Aorta (tissue), 5 donors: ENCODE data around the gene MAPK8. TPM values are rescaled to one million over a fixed set of nuclear protein-coding genes. Genes with fewer than 3 reads are reported as not detected.

Experiments
- ATAC-seq: fragments of 200-7000 bp; cut with Tn5 transposase; one replicate; pipeline ENCODE4 v1.9.1; 2022; ENCODE audit warnings: moderate library complexity; ENCODE audit not compliant: low FRiP score
- DNase-seq, 2 donors: peaks; one replicate each; pipeline ENCODE4 v3.0.0-alpha.2; 2020
- H3K27ac ChIP-seq, 2 donors: one replicate each; pipeline ENCODE4 v1.5.1; 2013; ENCODE audit warnings: low read length in 2 of 2, mild to moderate bottlenecking in 2 of 2, moderate library complexity in 2 of 2, control low read depth in 1 of 2, inconsistent platforms in 1 of 2, low read depth in 1 of 2
- H3K27me3 ChIP-seq, 2 donors: one replicate each; pipeline ENCODE4 v1.6.1; 2013; ENCODE audit warnings: control low read depth in 1 of 2, low read length in 1 of 2, mild to moderate bottlenecking in 1 of 2, moderate library complexity in 1 of 2; ENCODE audit not compliant: insufficient read depth in 2 of 2, control insufficient read depth in 1 of 2
- H3K36me3 ChIP-seq, 2 donors: one replicate each; pipeline ENCODE4 v1.6.1; 2013; ENCODE audit warnings: control low read depth in 1 of 2, low read length in 1 of 2, mild to moderate bottlenecking in 1 of 2; ENCODE audit not compliant: insufficient read depth in 2 of 2, control insufficient read depth in 1 of 2
- H3K4me1 ChIP-seq, 2 donors: one replicate each; pipeline ENCODE4 v1.6.1; 2013; ENCODE audit warnings: low read length in 2 of 2, control low read depth in 1 of 2, mild to moderate bottlenecking in 1 of 2, moderate library complexity in 1 of 2; ENCODE audit not compliant: insufficient read depth in 2 of 2, control insufficient read depth in 1 of 2
- H3K4me3 ChIP-seq, 2 donors: one replicate each; pipeline ENCODE4 v1.5.1; 2013; ENCODE audit warnings: low read length in 2 of 2, control low read depth in 1 of 2, mild to moderate bottlenecking in 1 of 2
- H3K9me3 ChIP-seq: one replicate; pipeline ENCODE4 v1.6.1; 2013; ENCODE audit warnings: mild to moderate bottlenecking, low read length; ENCODE audit not compliant: control insufficient read depth
- WGBS, 2 donors: extraction: QIAGEN DNeasy Blood & Tissue Kit; methylation state at CpG; one replicate each; pipeline ENCODE4 v1.1.7; 2013; 5-methylcytosine and 5-hydroxymethylcytosine counted together
- intact Hi-C, 2 donors: fragments of 100-400 bp; cut with DNase I; formaldehyde crosslinking; loops; one replicate each; pipeline versions ENCODE4 v1.14.2 to v1.15.0; 2022
- polyA plus RNA-seq, 2 donors: library from polyadenylated mRNA; stranded (reverse); fragments of 200-250 nt; gene quantifications; one replicate each; pipeline ENCODE4 v1.2.3, GENCODE V29; 2013
- total RNA-seq, 2 donors: library from RNA; stranded (reverse); fragmentation: NEBNext Ultra II Directional; extraction: Animal tissue kit (Norgen Biotek cat#: 25700); gene quantifications; one replicate each; pipeline ENCODE4 v1.2.1, GENCODE V29; 2021
- donor health status: healthy with polysubstance abuse.
- donor health status: Bipolar disorder and iron deficiency.
- donor health status: DM: no; HTN: no; CAD: no.
- donor health status: DM: no; HTN: no; CAD: no.
- donor health status: DM: yes; HTN: yes; CAD: no.

Gene MAPK8
- total and polyA plus RNA-seq, 4 donors: 7.8 to 38.9 (median 26.7) TPM

DNA sequence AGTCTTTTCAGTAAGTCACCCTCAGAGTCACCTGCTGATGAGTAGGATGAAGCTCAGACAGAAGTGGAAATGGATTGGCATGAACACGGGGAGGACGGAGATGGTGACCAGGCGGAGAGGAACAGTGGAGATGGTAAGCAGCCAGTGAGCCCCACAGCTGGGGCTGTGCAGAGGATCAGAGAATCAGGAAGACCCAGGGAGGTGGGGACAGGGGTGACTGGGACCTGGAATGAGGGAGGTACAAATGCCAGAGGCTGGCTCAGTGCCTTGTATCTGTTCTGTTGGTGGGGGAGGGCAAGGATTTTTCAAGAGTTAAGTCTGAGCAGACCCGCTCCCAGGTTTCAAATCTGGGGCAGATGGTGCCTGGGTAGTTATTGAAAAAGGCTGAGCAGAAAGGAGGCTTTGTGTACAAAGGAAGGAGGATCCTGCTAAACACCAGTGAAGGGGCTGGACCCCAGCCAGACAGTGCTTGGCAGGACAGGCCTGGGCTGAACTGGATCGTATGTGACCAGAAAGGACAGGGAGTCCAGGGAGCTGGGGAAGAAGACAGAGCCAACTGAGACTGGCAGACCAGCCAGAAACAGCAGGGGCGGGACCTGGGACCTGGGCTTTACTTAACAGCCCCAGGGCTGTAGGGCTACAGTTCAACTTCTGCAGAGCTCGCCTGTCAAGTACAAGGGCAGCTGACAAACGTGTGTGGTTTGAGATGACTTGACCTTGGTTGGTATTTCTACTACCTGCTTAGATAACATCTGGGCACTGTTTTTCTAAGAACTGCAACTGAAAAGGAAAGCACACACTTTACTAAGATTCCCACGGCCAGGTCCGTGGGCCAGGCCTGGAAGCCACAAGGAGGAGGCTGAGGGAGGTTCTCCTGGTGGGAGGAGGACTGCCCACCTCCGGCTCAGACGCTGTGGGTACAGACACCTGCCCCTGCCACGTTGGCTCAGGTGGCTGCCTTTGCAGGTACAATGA, 18.8 kb upstream of the MAPK8 start:
- H3K4me3 ChIP-seq: no peak overlapping the region
- no peak for DNase-seq
- no peak overlapping the region for H3K27ac ChIP-seq
- H3K36me3 ChIP-seq: no peaks in the 10 kb centered on the region
- ATAC-seq: no peak
- intact Hi-C loops: no loop called here
- peaks cover 9% of the 10 kb centered on the region for H3K9me3 ChIP-seq
- no peaks in the 10 kb centered on the region for H3K27me3 ChIP-seq
- H3K4me1 ChIP-seq: no peaks in the 10 kb centered on the region
- WGBS, 2 donors: 53 to 54% methylated on average over 13 of the region's 13 CpGs

- no peaks in the 10 kb centered on the region for H3K36me3 ChIP-seq
- peaks cover 5% of the 10 kb centered on the region for H3K9me3 ChIP-seq
- H3K4me3 ChIP-seq: no peak overlapping the region
- no peaks in the 10 kb centered on the region for H3K4me1 ChIP-seq
- H3K27me3 ChIP-seq: no peaks in the 10 kb centered on the region
- intact Hi-C loops: no loop called here
- 91% methylated on average over 7 of the region's 7 CpGs for WGBS, 2 donors
- no peak overlapping the region for H3K27ac ChIP-seq
- ATAC-seq: no peak
- no peak for DNase-seq
These were observed 17.8 kb upstream of the MAPK8 start for GRCh38 chr10:48288661-48289060.

DNA sequence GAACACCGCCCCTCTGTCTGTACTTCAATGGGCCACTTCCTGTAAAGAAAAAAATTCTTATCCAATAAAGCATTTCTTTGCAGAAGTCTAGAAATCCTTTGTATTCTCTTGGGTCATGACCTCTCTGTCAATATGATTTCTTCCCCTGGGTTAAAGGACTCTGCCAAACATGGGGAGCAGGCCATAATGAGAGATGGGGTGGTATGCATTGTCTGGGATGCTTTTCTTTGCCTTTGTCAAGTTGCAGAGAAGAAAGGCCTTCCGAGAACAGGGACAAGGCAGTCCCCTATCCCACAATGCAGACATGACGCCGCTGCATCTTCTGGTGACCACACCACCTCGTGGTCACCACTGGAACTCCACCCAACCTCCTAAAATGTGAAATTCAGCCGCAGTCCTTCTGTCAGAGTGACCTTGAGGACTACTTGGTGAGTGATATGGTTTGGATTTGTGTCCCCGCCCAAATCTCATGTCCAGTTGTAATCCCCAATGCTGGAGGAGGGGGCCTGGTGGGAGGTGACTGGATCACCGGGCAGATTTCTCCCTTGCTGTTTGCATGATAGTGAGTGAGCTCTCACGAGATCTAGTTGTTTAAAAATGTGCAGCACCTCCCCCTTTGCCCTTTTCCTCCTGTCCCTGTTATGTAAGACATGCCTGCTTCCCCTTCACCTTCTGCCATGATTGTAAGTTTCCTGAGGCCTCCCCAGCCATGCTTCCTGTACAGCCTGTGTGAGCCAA, 16.8 kb upstream of the MAPK8 start:
- no peaks in the 10 kb centered on the region for H3K27me3 ChIP-seq
- H3K9me3 ChIP-seq: no peaks in the 10 kb centered on the region
- no peak overlapping the region for H3K4me3 ChIP-seq
- no peaks in the 10 kb centered on the region for H3K36me3 ChIP-seq
- intact Hi-C loops: no loop called here
- H3K27ac ChIP-seq: no peak overlapping the region
- no peaks in the 10 kb centered on the region for H3K4me1 ChIP-seq
- ATAC-seq (peak; percentile 76), DNase-seq (peak; percentile 61 to 77)
- WGBS, 2 donors: 28% methylated on average over 9 of the region's 9 CpGs

DNA sequence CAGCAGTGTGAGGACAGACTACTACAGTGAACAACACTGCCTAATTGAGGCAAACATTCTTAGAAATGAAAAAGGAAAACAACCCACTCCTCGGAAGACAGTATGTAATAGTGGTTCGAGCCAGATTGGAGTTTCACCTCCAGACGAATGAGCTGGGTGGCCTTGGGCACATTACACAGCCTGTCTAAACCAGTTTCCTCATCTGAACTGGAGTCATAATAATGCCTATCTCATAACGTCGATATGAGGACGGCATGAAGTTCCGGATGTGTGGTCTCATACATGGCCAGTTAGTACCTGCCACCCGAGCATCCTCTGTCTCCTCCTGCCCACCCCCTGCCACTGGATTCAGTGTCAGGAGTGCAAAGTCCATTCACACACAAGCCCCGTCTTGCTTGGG, 16.2 kb upstream of the MAPK8 start:
- Histone ChIP-seq H3K27ac (no peak overlapping the region), H3K9me3 (no peaks in the 10 kb centered on the region), H3K4me1 (no peaks in the 10 kb centered on the region), H3K27me3 (no peaks in the 10 kb centered on the region), H3K4me3 (no peak overlapping the region), H3K36me3 (no peaks in the 10 kb centered on the region)
- ATAC-seq (no peak), DNase-seq (no peak)
- intact Hi-C loops: no loop called here
- WGBS, 2 donors: 91 to 93% methylated on average over 9 of the region's 9 CpGs

GRCh38 chr10:48291190-48291589, 15.3 kb upstream of the MAPK8 start:
- Histone ChIP-seq H3K27me3 (no peaks in the 10 kb centered on the region), H3K9me3 (no peaks in the 10 kb centered on the region), H3K36me3 (no peaks in the 10 kb centered on the region), H3K27ac (no peak overlapping the region), H3K4me3 (no peak overlapping the region), H3K4me1 (no peaks in the 10 kb centered on the region)
- no peak for DNase-seq
- intact Hi-C loops: no loop called here
- ATAC-seq: no peak
- 80 to 85% methylated on average over 3 of the region's 3 CpGs for WGBS, 2 donors

- ATAC-seq (no peak), DNase-seq (no peak)
- H3K4me3 ChIP-seq: no peak overlapping the region
- intact Hi-C loops: no loop called here
- H3K27me3 ChIP-seq: no peaks in the 10 kb centered on the region
- H3K27ac ChIP-seq: no peak overlapping the region
- no peaks in the 10 kb centered on the region for H3K36me3 ChIP-seq
- H3K9me3 ChIP-seq: no peaks in the 10 kb centered on the region
- 94 to 98% methylated on average over 3 of the region's 3 CpGs for WGBS, 2 donors
- H3K4me1 ChIP-seq: no peaks in the 10 kb centered on the region
These were observed 13.9 kb upstream of the MAPK8 start for GRCh38 chr10:48292616-48293015.

- DNase-seq: no peak
- no peak for ATAC-seq
These were observed 12.0 kb upstream of the MAPK8 start for GRCh38 chr10:48294431-48294830.

DNA sequence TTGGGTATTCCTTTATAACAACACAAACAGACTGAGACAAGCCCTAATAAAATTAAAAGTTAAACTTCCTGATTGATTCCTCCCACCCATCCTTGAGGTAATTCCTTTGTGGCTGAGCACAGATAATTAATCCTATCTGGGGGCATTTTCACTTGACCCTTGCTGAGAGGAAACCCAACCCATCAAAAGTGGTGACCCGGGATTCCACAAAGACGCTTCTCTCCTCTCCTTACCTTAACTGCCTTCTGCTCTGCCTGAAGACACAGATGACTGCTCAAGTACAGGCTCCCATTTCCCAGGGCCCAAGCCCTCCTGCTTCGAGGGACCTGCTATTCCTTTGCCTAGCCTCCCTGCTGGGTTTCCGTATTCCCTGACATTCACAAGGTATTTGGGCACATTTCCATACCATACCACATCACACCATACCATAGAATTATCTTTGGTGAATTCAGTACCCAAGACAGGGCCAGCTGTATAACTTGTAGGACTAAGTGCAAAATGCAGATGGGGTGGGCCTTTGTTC, 9.8 kb upstream of the MAPK8 start:
- H3K36me3 ChIP-seq: no peaks in the 10 kb centered on the region
- no peaks in the 10 kb centered on the region for H3K9me3 ChIP-seq
- no peak overlapping the region for H3K4me3 ChIP-seq
- no peaks in the 10 kb centered on the region for H3K4me1 ChIP-seq
- intact Hi-C loops: no loop called here
- H3K27ac ChIP-seq: no peak overlapping the region
- WGBS, 2 donors: 93 to 100% methylated on average over 4 of the region's 4 CpGs
- no peaks in the 10 kb centered on the region for H3K27me3 ChIP-seq
- DNase-seq (no peak), ATAC-seq (no peak)

More at GRCh38 chr10:48294431-48294830, 12.0 kb upstream of the MAPK8 start:
- Histone ChIP-seq H3K27me3 (no peaks in the 10 kb centered on the region), H3K4me3 (no peak overlapping the region), H3K9me3 (no peaks in the 10 kb centered on the region), H3K4me1 (no peaks in the 10 kb centered on the region), H3K36me3 (no peaks in the 10 kb centered on the region), H3K27ac (no peak overlapping the region)
- intact Hi-C loops: no loop called here
- WGBS, 2 donors: 77 to 78% methylated on average over 2 of the region's 2 CpGs
